SW 1271 (cell line): ENCODE measurements around the gene TUBGCP2.
"Not testable (repeated sequence)": the region's sequence is repeated elsewhere in the genome, so short reads cannot be mapped to it uniquely, and the experiment has no call there.

Source experiments
- DNase-seq, 2 experiments: peaks; one replicate each; lab custom pipeline; 2025; lab: John Stamatoyannopoulos, UW

TUBGCP2 gene

GRCh38 chr10:133266056-133266795, 42.4 kb downstream of the TUBGCP2 start:
- no peak for DNase-seq

GRCh38 chr10:133265052-133265451, 43.6 kb downstream of the TUBGCP2 start:
- DNase-seq: not testable (repeated sequence)

DNA sequence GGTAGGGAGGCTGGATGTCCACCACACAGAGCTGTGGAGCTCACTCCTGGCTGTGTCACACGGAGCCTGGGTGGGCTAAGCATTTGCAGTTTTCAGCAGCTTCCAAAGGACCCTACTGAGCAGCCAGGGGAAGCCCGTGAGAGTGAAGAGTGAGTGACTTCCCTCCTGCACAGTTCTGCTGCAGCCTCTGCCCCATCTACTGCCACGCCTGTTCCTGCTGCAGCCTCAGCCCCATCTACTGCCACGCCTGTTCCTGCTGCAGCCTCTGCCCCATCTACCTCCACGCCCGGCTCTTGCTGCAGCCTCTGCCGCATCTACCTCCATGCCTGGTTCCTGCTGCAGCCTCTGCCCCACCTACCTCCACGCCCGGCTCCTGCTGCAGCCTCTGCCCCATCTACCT, 44.2 kb downstream of the TUBGCP2 start:
- DNase-seq: no peak

GRCh38 chr10:133263674-133264073, 45.0 kb downstream of the TUBGCP2 start:
- no peak for DNase-seq

- no peak for DNase-seq
These were observed 46.0 kb downstream of the TUBGCP2 start for GRCh38 chr10:133262696-133263095.

DNA sequence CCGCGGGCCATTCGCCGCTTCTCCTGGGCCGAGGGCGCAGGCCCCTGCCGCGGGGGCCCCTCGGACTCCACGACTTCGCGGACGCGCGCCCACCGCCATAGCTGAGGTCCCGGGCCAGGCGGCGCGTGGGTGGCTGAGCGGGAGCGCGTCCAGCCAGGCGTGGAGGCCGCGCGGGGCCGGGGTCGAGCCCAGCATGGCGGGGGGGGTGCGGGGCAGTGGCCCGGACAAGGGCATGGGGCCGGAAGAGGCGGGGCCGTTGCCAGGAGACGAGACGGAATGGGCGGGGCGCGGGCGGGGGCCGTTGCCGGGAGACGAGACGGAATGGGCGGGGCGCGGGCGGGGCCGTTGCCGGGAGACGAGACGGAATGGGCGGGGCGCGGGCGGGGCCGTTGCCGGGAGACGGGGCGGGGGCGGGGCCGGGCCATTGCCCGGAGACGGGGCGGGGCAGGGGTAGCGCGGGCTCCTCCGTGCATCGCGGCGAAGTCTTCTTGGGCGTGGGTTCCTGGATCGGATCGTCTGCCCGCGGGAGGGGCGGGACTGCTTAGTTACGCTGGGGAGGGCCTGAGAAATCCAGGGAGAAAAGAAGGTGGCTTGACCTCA, 46.8 kb downstream of the TUBGCP2 start:
- peak in 1 of 2 experiments; percentile 45 for DNase-seq

DNA sequence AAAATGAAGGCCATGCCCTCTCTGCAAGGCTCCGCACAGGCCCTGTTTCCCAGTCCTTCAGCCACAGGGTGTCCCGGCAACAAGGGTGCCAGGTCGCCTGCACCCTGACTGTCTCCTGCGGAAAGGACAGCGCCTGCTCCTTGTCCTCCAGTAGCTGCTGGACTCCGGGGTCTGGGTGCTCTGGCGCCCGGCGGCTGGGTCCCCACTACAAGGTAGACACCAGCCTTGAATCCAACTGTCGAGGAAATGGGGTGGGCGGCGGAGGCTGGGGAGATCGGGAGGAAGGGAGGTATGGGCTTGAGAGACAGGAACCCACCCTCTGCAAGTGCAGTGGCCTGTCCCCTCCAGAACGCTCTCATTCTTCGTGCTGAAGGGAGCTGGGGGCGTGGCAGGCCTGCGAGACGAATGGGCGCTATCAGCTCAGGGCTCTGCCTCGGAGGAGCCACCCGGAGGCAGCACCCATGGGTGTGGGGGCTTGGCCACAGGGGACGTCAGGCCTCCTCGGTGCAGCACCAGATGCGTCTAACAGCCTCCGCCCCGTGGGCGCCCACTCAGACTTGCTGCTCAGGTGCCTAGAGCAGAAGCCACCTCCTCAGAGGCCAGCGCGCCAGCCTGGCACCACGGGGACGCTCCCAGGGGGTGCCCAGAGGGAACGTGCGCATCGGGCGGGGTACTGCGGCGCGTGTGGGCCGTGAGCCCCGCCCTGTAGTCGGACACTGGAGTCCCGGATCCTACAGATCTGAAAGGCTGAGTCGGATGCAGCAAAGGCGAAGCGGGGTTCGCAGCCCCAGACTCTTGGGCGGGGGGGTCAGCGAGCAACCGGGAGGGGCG, 47.6 kb downstream of the TUBGCP2 start:
- peak; percentile 29 to 63 for DNase-seq

- no peak for DNase-seq
These were observed 49.1 kb downstream of the TUBGCP2 start for GRCh38 chr10:133259602-133259989.

- peak; percentile 84 to 95 for DNase-seq
These were observed 49.7 kb downstream of the TUBGCP2 start for GRCh38 chr10:133258818-133259601.

DNA sequence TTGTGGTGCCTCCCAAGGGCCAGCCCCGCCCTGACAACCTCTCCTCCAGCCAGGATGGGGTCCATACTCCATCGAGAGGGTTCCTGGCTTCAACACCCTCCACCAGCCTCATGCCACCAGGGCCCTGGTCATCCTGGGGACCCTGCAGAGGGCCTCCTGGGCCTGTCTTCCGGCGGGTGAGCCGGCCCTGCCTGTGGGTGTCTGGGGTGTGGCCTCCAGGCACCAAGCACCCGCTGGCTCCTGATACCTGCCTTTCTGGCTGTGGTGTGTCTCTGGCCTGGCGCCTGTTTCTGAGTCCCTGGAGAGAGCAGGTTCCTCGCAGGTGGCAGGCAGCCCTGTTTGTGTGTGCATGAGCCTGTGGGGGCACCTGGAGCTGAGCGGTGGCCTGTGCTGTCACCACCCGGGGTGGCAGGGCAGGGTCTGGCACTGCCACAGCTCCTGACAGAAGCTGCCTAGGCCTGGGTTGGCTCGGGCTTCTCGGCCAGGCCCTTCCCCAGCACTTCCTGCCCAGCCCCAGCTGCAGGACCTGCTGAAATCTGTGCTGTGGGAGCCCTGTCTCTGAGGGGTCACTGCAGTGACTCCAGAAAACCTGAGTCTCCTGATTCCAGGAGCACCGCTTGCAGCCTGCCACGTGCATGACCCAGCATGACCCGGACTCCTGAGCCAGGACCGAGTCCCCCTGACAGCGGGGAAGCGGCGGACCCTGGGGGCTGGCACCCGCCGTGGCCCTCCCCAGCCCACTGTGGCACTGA, 50.4 kb downstream of the TUBGCP2 start:
- no peak for DNase-seq

DNA sequence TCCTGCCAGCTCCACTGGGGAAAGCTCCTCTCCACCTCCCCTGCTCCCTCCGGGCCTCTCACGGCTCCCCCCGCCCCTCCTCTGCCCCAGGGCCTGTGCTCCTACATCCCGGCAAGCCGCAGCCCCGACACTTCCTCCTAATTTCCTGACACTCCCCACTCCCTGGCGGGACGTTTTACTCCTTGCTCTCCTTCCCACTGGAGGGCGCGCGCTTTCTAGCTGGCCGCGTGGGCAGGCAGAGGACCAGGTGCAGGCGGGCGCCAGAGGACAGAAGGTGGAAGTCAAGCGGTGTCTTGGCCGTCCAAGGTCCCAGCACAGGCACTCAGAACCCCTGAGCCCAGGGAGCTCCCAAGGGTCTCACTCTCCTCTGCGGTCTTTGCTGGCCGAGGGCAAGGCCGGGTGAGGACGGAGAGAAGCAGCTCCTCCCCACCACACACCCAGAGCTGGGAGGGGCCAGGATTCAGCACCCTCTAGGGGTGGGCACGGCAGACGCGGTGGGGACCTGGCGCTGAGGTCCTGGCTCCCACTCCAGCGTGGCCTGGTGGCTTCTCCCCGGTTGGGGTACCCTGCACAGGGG, 51.1 kb downstream of the TUBGCP2 start:
- DNase-seq: no peak

GRCh38 chr10:133255323-133255722, 53.3 kb downstream of the TUBGCP2 start:
- DNase-seq: no peak

- DNase-seq: no peak
These were observed 54.1 kb downstream of the TUBGCP2 start for GRCh38 chr10:133254421-133255120.

GRCh38 chr10:133253361-133253955, 55.2 kb downstream of the TUBGCP2 start:
- DNase-seq: no peak

GRCh38 chr10:133252223-133252552, 56.5 kb downstream of the TUBGCP2 start:
- no peak for DNase-seq

GRCh38 chr10:133251388-133252222, 57.1 kb downstream of the TUBGCP2 start:
- DNase-seq: no peak

GRCh38 chr10:133249975-133250754, 58.5 kb downstream of the TUBGCP2 start:
- DNase-seq: no peak

- DNase-seq: no peak
These were observed 59.4 kb downstream of the TUBGCP2 start for GRCh38 chr10:133249094-133249780.
